ENCODE measurements around the gene FAM181B. TPM values are rescaled to one million over a fixed set of nuclear protein-coding genes. Genes with fewer than 3 reads are reported as not detected.

FAM181B gene
- total and polyA plus RNA-seq, 7 donors: 0.03 to 0.14 (median 0.06) TPM

DNA sequence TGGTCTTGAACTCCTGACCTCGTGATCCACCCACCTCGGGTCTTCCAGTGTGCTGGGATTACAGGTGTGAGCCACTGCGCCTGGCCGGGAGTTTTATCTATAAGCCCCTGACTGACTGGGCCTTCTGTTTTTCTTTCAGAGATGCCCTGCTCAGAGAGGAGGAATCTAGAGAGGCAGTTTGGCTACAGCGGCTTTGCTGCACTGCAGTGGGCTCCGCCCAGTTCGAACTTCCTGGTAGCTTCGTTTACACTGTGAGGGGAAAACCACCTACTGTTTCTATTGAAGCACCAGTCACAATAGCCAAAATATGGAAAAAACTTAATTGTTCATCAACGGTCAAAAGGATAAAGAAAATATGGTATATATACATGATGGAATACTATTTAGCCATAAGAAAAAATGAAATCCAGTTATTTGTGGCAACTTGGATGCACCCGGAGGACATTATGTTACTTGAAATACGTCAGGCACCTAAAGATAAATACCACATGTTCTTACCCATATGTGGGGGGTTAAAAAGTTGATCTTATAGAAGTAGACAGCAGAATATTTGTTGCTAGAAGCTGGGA, 31.9 kb upstream of the FAM181B start:
- H3K9me3 ChIP-seq: no peaks in the 10 kb centered on the region
- no peak overlapping the region for H3K27ac ChIP-seq
- H3K4me3 ChIP-seq: no peak overlapping the region
- intact Hi-C loops (cut with DNase I): no loop called here
- DNase-seq: no peak
- H3K36me3 ChIP-seq (ENCODE audit: insufficient read depth in 1 of 2, low read depth in 1 of 2): no peaks in the 10 kb centered on the region
- no peaks in the 10 kb centered on the region for H3K27me3 ChIP-seq (ENCODE audit: insufficient read depth in 3 of 3, low read length in 2 of 3)
- no peak for ATAC-seq
- WGBS, 3 donors: 63 to 70% (median 64%) methylated on average over 11 of the region's 11 CpGs
- no peaks in the 10 kb centered on the region for H3K4me1 ChIP-seq
- TF ChIP-seq CTCF (IDR thresholded peaks at IDR 0.05): no peak

DNA sequence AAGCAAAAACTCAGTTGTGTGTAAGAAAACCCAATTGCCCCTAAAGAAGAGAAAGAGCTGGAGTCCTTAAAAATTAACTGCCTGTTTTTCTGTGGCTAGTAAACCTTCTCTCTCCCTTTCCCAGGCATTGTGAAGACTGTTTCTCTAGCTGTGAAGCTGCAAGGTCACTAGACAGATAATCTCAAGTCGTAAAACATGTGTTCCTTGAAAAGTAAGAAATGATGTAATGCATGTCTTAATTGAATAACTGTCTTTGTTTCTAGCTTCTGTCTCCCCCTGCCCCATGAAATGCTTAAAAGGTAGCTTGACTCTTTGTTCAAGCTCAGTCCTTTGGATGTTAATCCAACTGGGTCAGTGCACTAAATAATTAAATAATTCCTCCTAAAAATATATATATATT, 29.5 kb upstream of the FAM181B start:
- no peak for DNase-seq
- WGBS, 3 donors: 55 to 79% (median 60%) methylated on average over 1 of the region's 1 CpG

GRCh38 chr11:82759649-82760048, 26.0 kb upstream of the FAM181B start:
- ATAC-seq (no peak), DNase-seq (no peak)
- H3K9me3 ChIP-seq: no peaks in the 10 kb centered on the region
- H3K27ac ChIP-seq: no peak overlapping the region
- H3K27me3 ChIP-seq (ENCODE audit: insufficient read depth in 3 of 3, low read length in 2 of 3): no peaks in the 10 kb centered on the region
- no peak for TF ChIP-seq CTCF (IDR thresholded peaks at IDR 0.05)
- 93 to 96% (median 95%) methylated on average over 3 of the region's 3 CpGs for WGBS, 3 donors
- H3K4me1 ChIP-seq: no peaks in the 10 kb centered on the region
- intact Hi-C loops (cut with DNase I): no loop called here
- H3K36me3 ChIP-seq (ENCODE audit: insufficient read depth in 1 of 2, low read depth in 1 of 2): no peaks in the 10 kb centered on the region
- no peak overlapping the region for H3K4me3 ChIP-seq

More for the DNA sequence above, 29.5 kb upstream of the FAM181B start:
- Histone ChIP-seq H3K27ac (no peak overlapping the region), H3K27me3 (ENCODE audit: insufficient read depth in 3 of 3, low read length in 2 of 3) (no peaks in the 10 kb centered on the region), H3K9me3 (no peaks in the 10 kb centered on the region), H3K36me3 (ENCODE audit: insufficient read depth in 1 of 2, low read depth in 1 of 2) (no peaks in the 10 kb centered on the region), H3K4me3 (no peak overlapping the region), H3K4me1 (no peaks in the 10 kb centered on the region)
- no peak for TF ChIP-seq CTCF (IDR thresholded peaks at IDR 0.05)
- intact Hi-C loops (cut with DNase I): no loop called here
- no peak for ATAC-seq

GRCh38 chr11:82757660-82758357, 24.1 kb upstream of the FAM181B start:
- Histone ChIP-seq H3K9me3 (no peaks in the 10 kb centered on the region), H3K27me3 (ENCODE audit: insufficient read depth in 3 of 3, low read length in 2 of 3) (no peaks in the 10 kb centered on the region), H3K27ac (no peak overlapping the region), H3K4me1 (no peaks in the 10 kb centered on the region), H3K36me3 (ENCODE audit: insufficient read depth in 1 of 2, low read depth in 1 of 2) (no peaks in the 10 kb centered on the region), H3K4me3 (no peak overlapping the region)
- WGBS, 3 donors: 53 to 59% (median 54%) methylated on average over 3 of the region's 3 CpGs
- intact Hi-C loops (cut with DNase I): no loop called here
- no peak for DNase-seq
- ATAC-seq: no peak
- TF ChIP-seq CTCF (IDR thresholded peaks at IDR 0.05): no peak

Measured in psoas muscle (tissue), 8 donors.